GM12892 (cell line): Measurements from ENCODE around the gene PPDPF.

Experiments
- DNase-seq: peaks from one replicate; pipeline ENCODE4 v3.0.0; 2011; ENCODE audit not compliant: insufficient read length
- FAIRE-seq: peaks from 2 replicates; lab custom pipeline; 2011; peaks lifted over from hg19 to GRCh38; lab: Jason Lieb, UNC
- POLR2A ChIP-seq: IDR thresholded peaks from 2 replicates; pipeline ENCODE4 v1.6.1; 2011; ENCODE audit warnings: low read depth, low read length, control low read depth
- POLR2AphosphoS5 ChIP-seq: IDR thresholded peaks from 2 replicates; pipeline ENCODE4 v1.6.1; 2011; ENCODE audit warnings: low read depth, low read length, control low read depth
- TAF1 ChIP-seq: IDR thresholded peaks from 2 replicates; pipeline ENCODE4 v1.6.1; 2011; ENCODE audit warnings: low read depth, mild to moderate bottlenecking, control low read depth, low read length, borderline replicate concordance

Gene PPDPF

DNA sequence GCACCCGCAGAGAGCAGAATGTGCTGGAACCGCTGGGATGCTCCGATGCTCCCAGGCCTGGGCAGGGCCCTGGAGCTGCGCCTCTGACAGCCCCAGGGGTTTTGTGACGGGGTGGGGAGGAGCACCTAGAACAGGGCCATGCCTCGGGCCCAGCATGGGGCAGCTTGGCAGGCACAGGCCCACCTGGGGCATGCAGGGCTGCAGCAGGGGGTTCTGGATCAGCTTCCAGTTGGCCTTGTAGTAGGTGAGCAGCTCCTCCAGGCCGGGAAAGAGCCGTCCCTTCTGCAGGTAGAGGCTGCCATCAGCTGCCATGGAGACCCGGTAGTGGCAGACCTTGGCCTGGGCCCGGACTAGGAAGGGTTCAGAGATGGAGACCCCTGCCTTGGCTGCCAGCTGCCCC lies 22.6 kb downstream of the PPDPF start:
- DNase-seq (no peak), FAIRE-seq (no peak)
- TF ChIP-seq POLR2A (no peak), TAF1 (no peak), POLR2AphosphoS5 (no peak)

DNA sequence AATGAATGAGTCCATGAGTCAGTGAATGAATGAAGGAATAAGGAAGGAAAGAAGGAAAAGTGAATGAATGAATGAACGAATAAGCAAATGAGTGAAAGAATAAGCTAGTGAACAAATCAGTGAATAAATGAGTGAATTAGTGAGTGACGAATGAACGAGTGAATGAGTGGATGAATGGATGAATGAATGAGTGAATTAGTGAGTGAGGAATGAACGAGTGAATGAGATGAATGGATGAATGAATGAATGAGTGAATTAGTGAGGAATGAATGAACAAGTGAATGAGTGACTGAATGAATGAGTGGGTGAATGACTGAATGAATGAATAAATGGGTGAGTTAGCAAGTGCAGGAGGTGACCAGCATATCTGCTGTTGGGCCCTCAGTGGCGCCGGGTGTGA lies 23.2 kb downstream of the PPDPF start:
- FAIRE-seq (no peak), DNase-seq (no peak)
- TF ChIP-seq POLR2A (no peak), TAF1 (no peak), POLR2AphosphoS5 (no peak)

DNA sequence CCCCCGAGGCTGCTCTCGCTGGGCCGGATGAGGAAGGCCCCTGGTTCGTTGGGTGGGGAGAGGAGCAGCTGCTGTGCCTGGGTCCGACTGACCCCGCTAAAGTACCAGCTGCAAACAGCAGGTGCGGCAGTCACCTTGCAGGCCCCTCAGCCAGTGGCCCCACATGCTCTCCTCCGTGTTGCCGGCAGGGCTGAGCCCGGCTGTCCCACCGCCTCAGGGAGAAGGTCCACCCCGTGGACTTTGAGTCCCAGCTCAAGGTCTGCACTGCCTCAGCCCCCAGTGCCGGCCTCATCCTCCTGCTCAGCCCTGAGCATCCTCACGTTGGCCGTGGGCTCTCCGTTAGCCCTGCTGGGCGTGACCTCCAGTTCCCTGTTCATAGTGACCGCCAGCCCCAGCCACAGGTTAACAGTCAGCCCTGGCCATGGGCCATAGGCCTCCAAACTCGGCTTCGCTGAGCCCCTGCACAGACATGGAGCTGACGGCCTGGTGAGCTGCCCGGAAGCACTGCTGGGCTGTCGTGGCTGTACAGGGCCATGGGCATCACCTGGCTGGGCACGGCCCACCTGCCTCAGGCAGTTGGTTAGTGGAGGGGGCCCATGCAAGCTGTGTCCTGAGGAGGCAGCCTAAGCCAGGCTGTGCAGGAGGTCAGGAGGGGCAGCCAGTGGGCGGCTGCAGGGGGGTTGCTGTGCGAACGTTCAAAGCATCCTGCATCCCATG lies 23.8 kb downstream of the PPDPF start:
- FAIRE-seq (no peak), DNase-seq (no peak)
- TF ChIP-seq POLR2AphosphoS5 (no peak), TAF1 (no peak), POLR2A (no peak)

DNA sequence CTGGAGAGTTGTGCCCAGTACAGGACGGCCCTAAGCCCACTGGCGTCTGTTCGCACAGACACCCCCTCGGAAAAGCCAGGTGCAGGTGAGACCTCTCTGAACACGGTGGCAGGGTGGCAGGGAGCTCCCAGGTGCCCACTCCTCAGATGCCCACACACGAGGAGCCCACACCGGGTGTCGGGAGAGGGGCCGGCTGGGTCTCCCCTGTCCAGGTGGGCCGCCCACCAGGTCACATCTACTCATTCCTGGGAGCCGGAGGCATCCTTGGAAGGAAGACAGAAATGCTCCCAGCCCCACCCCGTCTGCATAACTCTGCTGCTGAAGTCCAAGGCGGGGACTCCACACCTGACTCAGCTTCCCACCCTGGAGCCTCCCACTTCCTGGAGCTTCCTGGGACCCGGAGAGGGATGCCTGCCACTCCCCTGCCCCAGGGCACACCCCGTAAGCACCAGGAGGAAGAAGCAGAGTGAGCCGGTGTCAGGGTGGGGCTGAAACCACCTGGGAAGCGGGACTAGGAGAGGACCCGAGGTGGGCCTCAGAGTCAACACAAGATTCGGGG lies 24.5 kb downstream of the PPDPF start:
- FAIRE-seq (no peak), DNase-seq (no peak)
- TF ChIP-seq POLR2A (no peak), TAF1 (no peak), POLR2AphosphoS5 (no peak)

DNA sequence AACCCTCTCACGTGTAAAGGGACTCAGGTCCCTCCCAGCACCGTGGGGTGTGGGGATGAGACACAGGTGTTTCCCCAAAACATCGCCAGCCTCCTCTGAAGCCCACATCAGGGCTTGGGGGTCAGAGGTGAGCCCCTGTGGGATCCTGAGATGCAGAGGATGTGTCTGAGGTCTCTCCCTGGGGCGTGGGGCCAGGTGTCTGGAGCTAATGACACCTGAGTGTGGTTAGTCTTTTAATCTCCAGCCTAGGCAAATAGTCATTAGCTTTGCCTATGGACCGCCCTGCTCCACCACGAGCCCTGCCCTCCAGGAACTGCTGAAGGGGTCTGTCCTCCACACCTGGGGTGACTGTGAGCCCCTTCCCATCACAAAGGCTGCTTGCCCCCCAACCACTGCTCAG lies 25.2 kb downstream of the PPDPF start:
- no peak for DNase-seq
- TF ChIP-seq POLR2A = no peak
- no peak for TF ChIP-seq TAF1
- no peak for TF ChIP-seq POLR2AphosphoS5
- FAIRE-seq = no peak

DNA sequence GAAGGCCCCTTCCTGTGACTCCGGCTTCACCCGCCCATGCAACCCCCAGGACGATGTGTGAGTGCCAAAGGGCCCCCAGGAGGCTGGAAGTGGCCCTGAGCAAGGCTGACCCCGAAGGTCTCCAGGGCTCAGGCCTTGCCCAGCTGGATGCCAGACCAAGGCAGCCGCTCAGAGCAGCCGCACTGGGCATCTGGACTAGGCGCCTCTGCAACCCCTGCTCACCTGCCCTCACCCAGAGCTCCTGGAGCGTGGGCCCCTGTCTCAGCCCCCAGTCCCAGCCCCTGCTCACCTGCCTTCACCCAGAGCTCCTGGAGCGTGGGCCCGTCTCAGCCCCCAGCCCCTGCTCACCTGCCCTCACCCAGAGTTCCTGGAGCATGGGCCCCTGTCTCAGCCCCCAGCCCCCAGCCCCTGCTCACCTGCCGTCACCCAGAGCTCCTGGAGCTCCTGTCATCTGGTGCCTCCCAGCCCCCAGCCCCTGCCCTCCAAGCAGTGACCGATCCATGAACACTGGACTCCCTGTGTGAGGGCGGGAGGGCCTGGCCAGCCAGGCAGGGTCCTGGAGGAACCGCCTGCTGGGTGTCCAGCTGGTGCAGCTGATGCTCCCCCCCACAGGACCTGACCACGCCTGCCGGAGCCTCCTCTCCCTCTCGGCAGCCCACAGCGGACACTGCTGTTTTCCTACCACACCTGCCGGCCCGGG lies 25.8 kb downstream of the PPDPF start:
- DNase-seq (no peak), FAIRE-seq (no peak)
- TF ChIP-seq POLR2A (no peak), POLR2AphosphoS5 (no peak), TAF1 (no peak)

DNA sequence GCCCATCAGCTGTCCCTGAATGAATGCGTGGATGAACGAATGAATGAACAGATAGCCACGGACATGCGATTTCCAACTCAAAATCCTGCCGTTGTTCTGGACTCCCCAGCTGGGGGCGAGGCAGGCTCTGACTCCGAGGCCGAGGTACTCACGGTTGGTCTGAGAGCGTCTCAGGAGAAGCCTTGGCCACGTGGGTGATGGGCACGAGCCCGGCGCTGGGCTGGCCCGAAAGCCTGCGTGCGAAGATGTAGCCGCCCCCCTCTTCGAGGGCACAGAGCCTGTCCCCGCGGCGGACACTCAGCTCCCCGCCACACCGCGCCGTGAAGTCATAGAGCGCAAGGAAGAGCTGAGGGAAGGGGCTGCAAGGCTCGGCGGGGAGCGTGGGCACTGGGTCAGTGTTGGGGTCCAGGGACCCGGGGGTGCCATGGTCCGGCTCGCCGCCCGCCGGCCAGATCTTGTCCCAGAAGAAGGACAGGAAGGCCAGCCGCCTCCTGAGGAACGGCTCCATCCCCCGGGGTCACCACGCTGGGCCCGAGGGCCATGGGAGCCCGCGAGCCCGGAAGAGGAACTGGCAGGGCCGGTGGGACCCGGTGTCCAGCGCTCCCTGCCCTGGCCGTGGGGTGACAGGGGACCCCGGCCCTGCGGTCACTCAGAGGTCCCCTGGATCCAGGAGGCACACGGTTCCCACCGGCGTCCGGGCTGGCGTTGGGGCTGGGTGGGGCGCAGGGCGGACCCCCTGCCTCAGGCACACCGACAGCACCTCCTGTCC lies 26.6 kb downstream of the PPDPF start:
- DNase-seq (no peak), FAIRE-seq (no peak)
- TF ChIP-seq POLR2A (no peak), POLR2AphosphoS5 (no peak), TAF1 (no peak)

DNA sequence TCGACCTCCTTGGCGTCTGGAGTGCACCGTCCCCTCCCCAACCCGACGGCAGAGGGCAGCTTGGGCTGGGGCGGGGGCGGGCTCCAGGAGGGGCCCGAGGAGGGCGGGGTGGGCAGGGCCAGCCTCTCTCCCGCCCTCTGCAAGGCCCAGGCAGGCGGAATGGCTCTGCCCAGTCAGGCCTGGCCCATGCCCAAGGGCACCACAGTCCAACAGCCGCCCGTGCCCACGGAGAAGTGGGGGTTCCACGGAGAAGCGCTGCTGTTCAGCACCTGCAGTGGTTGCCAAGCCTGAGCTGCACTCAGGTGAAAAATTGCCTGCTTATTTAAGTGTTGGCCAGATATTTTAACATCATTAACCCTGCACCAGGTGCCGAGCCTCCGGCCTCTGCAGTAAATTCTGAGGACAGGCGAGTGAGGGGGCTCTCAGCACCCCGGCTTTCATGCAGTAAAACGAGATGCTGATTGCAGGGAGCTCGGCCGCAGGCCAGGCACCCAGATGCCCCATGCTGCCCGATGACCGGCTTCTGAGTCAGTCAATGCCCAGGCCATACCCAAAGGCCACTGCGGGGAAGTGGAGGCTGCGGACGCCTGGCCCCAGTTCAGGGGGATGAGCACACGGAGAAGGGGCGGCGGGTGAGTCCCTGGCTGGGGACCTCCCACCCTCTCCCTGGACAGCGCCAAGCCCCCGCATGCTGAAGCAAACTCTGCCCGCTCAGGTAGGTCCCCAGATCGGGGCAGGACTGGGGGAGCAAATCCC lies 27.3 kb downstream of the PPDPF start, which contains the start of gene SRMS:
Gene SRMS (minus strand): TSS at position 25 of the 756 bp plus-strand sequence. CDS start 286 bp downstream, outside the sequence.
- FAIRE-seq = no peak
- no peak for TF ChIP-seq TAF1
- TF ChIP-seq POLR2AphosphoS5 = no peak
- no peak for TF ChIP-seq POLR2A
- DNase-seq = no peak

DNA sequence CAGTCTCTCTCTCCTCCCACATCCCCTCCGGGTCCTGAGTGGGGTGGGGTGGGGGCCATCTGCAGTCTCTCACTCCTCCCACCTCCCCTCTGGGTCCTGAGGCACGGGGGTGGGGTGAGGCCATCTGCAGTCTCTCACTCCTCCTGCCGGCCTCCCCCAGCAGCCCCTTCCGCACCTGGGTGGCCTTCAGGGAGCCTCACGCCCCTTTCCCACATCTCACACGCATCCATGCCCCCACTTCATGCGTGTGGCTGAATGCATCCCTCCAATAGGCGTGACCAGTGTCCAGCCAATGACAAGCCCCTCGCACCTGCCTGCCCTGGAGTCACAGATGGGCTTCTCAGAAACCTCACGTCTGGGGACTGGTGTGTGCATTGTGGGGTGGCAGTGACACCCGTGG lies 28.0 kb downstream of the PPDPF start:
- FAIRE-seq = no peak
- TF ChIP-seq POLR2A = no peak
- no peak for TF ChIP-seq TAF1
- no peak for TF ChIP-seq POLR2AphosphoS5
- no peak for DNase-seq

DNA sequence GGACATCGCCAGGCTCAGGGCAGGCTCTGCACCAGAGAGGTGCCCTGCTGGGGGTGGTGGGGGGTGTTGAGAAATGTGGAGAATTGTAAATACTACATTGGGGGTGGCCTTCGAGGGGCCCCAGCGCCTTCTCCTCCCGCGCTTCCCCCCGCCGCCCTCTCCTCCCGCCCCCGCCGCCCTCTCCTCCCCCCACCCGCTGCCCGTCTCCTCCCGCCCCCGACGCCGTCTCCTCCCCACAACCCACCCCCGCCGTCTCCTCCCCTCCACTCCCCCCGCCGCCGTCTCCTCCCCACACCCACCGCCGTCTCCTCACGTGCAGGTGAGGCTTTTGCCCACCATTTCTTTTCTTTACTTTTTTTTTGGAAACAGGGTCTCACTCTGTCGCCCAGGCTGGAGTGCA lies 28.5 kb downstream of the PPDPF start:
- FAIRE-seq (no peak), DNase-seq (no peak)
- TF ChIP-seq POLR2AphosphoS5 (no peak), TAF1 (no peak), POLR2A (no peak)
